NCI-H748 treated with DMSO at 0.1 percent for 48 hours (cell line): ENCODE data around the gene ABCC11.

Source experiments
- DNase-seq: peaks from one replicate; lab custom pipeline; 2025; lab: John Stamatoyannopoulos, UW

ABCC11 gene

GRCh38 chr16:48161906-48162305 lies 85.4 kb downstream of the ABCC11 start:
- DNase-seq, result no peak

- DNase-seq, result no peak
Observed at GRCh38 chr16:48160575-48160974, 86.8 kb downstream of the ABCC11 start.

GRCh38 chr16:48158296-48158695 lies 89.0 kb downstream of the ABCC11 start:
- DNase-seq, result no peak

GRCh38 chr16:48157794-48158193 lies 89.5 kb downstream of the ABCC11 start:
- no peak for DNase-seq

GRCh38 chr16:48157302-48157701 lies 90.0 kb downstream of the ABCC11 start:
- no peak for DNase-seq

- peak; percentile 1 for DNase-seq
Observed at GRCh38 chr16:48156790-48157209, 90.5 kb downstream of the ABCC11 start.

GRCh38 chr16:48155926-48156789 lies 91.2 kb downstream of the ABCC11 start, which contains the start of gene ABCC12:
TSS of gene ABCC12 (minus strand) at chr16:48155993. CDS start at chr16:48146424, 9,569 bp downstream.
- no peak for DNase-seq

GRCh38 chr16:48153774-48154173 lies 93.6 kb downstream of the ABCC11 start:
- no peak for DNase-seq

- no peak for DNase-seq
Observed at GRCh38 chr16:48152226-48152625, 95.1 kb downstream of the ABCC11 start.

GRCh38 chr16:48150707-48151106 lies 96.6 kb downstream of the ABCC11 start:
- DNase-seq, result no peak

GRCh38 chr16:48146710-48147109 lies 100.6 kb downstream of the ABCC11 start:
- DNase-seq, result no peak

DNA sequence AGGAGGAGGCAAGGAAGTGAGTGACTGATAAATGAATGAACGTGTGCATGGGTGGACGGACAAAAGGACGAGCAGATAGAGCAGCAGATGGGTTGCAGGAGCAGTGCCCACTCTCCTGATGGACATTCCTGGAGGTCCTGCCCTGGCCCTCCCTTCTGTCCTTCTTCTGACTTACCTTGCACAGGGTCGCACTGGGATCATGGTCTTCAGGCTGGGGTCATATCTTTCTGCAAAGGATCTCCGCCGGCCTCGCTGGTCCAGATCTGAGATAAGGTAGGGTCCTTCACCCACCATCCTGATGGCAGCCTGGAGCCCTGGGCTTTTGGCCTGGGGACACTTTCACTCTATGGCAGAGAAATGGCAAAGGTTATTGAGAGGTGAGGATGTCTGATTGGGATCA lies 101.2 kb downstream of the ABCC11 start:
- DNase-seq, result no peak

GRCh38 chr16:48143812-48144368 lies 103.4 kb downstream of the ABCC11 start:
- no peak for DNase-seq

DNA sequence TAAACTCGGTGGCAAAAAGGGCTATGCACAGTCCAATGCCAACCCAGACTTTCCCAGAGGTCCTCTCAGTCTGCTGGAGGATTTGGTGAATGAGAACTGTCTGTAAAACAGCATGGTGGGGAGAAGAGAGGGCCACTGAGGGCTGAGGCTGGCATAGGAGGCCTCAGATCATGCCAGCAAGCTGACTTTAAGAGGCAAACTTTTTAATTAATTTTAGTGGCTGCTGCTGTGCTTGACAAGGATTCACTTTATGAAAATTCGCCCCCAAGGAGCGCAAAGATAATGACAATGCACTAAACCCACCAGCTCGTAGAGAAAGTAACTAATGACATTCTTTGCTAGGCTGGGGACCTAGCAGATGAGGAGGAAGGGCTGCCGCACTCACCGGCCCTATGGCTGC lies 106.5 kb downstream of the ABCC11 start:
- no peak for DNase-seq

DNA sequence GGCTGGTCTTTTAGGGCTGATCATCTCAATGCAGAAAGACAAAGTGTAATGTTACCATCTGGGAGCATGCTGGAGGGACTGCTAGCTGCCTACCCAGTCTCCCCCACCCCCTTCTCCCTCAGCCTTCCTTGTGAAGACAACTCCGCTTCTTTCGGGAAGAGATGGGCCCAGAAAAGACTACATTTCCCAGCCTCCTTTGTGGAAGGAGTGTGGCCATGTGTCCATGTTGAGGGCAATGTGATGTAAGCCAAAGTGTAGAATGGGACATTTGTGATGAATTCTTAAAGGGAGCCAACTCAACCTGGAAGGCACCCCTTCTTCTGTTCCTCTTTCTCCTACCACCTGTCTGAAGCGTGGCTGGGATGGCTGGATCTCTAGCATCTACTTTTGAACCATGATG lies 107.8 kb downstream of the ABCC11 start:
- no peak for DNase-seq

GRCh38 chr16:48138543-48138942 lies 108.8 kb downstream of the ABCC11 start:
- DNase-seq, result no peak

- DNase-seq, result no peak
Observed at GRCh38 chr16:48137822-48138221, 109.5 kb downstream of the ABCC11 start.

- DNase-seq, result no peak
Observed at GRCh38 chr16:48136547-48137360, 110.6 kb downstream of the ABCC11 start.

GRCh38 chr16:48133455-48134211 lies 113.7 kb downstream of the ABCC11 start:
- no peak for DNase-seq

- DNase-seq, result no peak
Observed at GRCh38 chr16:48132696-48133095, 114.6 kb downstream of the ABCC11 start.

DNA sequence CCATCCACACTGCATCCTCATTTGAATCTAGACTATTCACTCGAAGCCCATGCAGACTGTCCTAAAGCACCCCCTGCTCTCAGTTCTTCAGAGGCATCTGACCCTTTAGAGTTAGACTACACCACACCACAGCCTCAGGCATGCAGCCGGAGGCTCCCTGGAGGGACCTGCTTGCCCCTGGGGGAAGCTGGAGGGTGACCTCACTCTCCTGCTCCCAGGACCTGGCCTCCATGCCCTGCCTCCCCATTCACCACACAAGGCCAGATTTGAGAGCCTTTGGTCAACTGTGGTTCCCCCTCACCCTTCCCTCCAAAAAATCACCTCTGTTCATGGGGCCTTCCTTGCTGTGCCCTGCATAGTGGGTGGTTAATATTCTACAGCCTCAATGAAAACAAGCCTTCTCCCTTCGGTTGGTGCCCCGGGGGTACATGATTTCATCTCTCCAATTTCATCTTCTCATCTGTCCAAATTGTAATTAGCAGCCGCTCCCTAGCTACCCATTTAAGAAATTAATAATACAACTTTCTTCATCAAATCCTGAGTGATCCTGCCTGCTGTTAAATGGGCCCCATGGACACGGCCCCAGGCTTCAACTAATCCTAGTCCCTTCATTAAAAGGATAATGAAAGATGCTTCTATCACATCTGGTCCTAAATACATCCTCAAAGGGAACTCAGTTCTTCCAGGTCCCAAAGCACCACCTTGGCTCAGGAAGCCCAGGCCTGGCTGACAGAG lies 116.0 kb downstream of the ABCC11 start:
- no peak for DNase-seq
